Measurements from ENCODE around the gene NLRC5. TPM values are rescaled to one million over a fixed set of nuclear protein-coding genes. Genes with fewer than 3 reads are reported as not detected.

The NLRC5 gene
- total RNA-seq, 2 donors from 2014 or later = 78.1 to 79.7 TPM

DNA sequence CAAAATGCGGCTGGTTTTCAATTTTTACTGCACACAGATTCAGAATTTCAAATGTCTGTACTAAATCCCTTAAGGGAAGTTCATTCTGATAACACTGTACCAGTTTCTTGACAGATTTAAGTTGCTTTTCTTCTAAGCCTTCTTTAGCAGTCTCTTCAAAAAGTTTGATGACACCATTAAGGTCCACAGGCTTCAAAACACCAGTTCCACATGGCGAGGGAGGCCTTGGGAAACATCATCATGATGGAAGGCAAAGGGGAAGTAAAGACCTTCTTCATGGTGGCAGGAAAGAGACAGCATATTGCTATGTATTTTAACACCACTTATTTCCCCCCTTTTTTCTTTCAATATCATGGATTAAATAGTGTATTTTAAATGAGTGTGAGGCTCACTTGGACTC lies 24.5 kb downstream of the NLRC5 start:
- no peak overlapping the region for H3K9ac ChIP-seq (ENCODE audit: low read depth in 2 of 2, low read length in 2 of 2)
- H3K27me3 ChIP-seq = no peaks in the 10 kb centered on the region
- H3K27ac ChIP-seq = peak overlapping the region; percentile 63
- no peak for DNase-seq
- TF ChIP-seq, protein P1, sequence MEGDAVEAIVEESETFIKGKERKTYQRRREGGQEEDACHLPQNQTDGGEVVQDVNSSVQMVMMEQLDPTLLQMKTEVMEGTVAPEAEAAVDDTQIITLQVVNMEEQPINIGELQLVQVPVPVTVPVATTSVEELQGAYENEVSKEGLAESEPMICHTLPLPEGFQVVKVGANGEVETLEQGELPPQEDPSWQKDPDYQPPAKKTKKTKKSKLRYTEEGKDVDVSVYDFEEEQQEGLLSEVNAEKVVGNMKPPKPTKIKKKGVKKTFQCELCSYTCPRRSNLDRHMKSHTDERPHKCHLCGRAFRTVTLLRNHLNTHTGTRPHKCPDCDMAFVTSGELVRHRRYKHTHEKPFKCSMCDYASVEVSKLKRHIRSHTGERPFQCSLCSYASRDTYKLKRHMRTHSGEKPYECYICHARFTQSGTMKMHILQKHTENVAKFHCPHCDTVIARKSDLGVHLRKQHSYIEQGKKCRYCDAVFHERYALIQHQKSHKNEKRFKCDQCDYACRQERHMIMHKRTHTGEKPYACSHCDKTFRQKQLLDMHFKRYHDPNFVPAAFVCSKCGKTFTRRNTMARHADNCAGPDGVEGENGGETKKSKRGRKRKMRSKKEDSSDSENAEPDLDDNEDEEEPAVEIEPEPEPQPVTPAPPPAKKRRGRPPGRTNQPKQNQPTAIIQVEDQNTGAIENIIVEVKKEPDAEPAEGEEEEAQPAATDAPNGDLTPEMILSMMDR (IDR thresholded peaks at IDR 0.05) = no peak
- H3K4me3 ChIP-seq = no peak overlapping the region
- H3K4me1 ChIP-seq = peaks cover 4% of the 10 kb centered on the region
- no peaks in the 10 kb centered on the region for H3K9me3 ChIP-seq
- intact Hi-C loops (cut with DNase I) = no loop called here
- H3K36me3 ChIP-seq = peaks cover 6% of the 10 kb centered on the region

DNA sequence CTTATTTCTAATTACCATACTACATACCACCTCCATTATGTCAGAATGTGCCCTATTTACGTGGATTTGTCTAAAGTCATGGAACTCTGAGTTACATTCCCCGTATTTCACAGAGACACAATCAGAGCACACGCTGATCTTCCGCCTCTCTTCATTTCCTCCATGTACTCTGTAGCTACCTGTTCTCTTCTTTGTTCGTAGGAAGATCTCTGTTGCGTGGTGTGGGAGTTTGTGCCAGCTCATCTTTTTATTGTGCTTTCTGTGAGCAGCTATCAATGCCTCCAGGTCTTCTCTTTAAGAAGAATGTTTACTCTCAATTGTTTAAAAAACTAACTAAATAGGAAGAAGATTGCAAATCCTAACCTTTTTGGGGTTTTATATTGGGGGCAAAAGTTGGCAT lies 26.9 kb downstream of the NLRC5 start:
- Histone ChIP-seq H3K27me3 (no peaks in the 10 kb centered on the region), H3K4me1 (peaks cover 4% of the 10 kb centered on the region), H3K9ac (ENCODE audit: low read depth in 2 of 2, low read length in 2 of 2) (no peak overlapping the region), H3K36me3 (peaks cover 6% of the 10 kb centered on the region), H3K4me3 (no peak overlapping the region), H3K9me3 (no peaks in the 10 kb centered on the region), H3K27ac (no peak overlapping the region)
- TF ChIP-seq, protein P1 (IDR thresholded peaks at IDR 0.05) = no peak
- no peak for DNase-seq
- intact Hi-C loops (cut with DNase I) = no loop called here

DNA sequence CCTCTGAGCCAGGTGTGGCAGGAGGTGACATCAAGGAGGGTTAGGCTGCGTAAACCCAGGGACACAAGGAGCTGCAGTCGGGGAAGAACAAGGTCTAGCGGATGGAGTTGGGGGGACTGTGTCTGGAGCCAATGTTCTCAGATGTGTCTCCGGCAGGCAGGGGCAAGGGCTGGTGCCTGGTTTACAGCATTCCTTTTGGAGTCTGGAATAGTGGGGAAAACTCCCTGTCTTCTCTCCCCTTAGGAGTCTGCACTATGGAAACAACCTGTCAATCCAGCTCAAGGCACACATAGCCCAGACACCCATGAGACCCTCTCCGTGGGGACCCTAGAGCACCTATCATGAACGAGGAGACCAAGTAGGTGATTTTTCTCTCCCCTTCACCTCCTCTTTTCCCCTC lies 27.5 kb downstream of the NLRC5 start:
- Histone ChIP-seq H3K4me1 (peaks cover 4% of the 10 kb centered on the region), H3K4me3 (no peak overlapping the region), H3K27me3 (no peaks in the 10 kb centered on the region), H3K9me3 (no peaks in the 10 kb centered on the region), H3K27ac (no peak overlapping the region), H3K36me3 (peaks cover 8% of the 10 kb centered on the region), H3K9ac (ENCODE audit: low read depth in 2 of 2, low read length in 2 of 2) (no peak overlapping the region)
- intact Hi-C loops (cut with DNase I) = no loop called here
- TF ChIP-seq, protein P1 (IDR thresholded peaks at IDR 0.05) = no peak
- DNase-seq = no peak

DNA sequence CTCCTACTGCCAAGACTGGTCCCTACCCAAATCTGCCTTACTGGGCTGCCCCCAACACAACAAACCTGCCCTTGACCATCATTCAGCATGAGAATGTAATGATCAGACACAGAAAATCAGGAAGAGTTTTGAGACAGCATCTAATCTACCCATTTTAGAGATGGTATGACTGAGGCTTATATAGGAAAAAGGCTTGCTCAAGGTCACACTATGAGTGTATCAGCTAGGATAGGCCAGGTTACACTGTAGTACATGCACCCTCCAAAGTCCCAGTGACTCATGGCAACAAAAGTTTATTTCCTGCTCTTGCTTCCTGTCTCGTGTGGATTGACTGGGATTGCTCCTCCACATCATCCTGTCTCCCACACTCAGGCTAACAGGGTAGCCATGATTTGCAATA lies 27.9 kb downstream of the NLRC5 start:
- Histone ChIP-seq H3K27ac (no peak overlapping the region), H3K9me3 (no peaks in the 10 kb centered on the region), H3K9ac (ENCODE audit: low read depth in 2 of 2, low read length in 2 of 2) (no peak overlapping the region), H3K36me3 (peaks cover 11% of the 10 kb centered on the region), H3K4me1 (peaks cover 4% of the 10 kb centered on the region), H3K4me3 (no peak overlapping the region), H3K27me3 (no peaks in the 10 kb centered on the region)
- no peak for DNase-seq
- TF ChIP-seq, protein P1 (IDR thresholded peaks at IDR 0.05) = no peak
- intact Hi-C loops (cut with DNase I) = no loop called here

DNA sequence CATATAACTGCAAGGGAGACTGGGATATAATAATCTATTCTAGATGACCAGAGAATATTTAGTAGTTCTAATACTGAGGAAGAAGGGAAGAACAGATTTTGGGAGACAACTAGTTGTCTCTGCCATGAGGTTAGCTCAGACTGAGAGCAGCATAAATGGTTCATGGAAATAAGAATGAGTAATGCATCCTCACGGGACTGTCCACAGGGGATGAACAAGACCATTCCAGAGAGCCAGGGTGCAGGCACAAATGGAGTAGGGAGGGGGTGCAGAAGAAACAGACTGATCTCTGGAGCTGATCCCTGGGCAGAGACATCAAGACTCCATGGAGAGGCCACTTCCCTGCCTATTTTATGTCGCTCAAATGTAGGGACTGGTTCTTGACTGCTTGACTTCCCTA lies 30.4 kb downstream of the NLRC5 start:
- intact Hi-C loops (cut with DNase I) = no loop called here
- TF ChIP-seq, protein P1 (IDR thresholded peaks at IDR 0.05) = no peak
- no peak overlapping the region for H3K27ac ChIP-seq
- no peak for DNase-seq
- no peaks in the 10 kb centered on the region for H3K27me3 ChIP-seq
- no peak overlapping the region for H3K4me3 ChIP-seq
- no peak overlapping the region for H3K9ac ChIP-seq (ENCODE audit: low read depth in 2 of 2, low read length in 2 of 2)
- no peaks in the 10 kb centered on the region for H3K4me1 ChIP-seq
- H3K36me3 ChIP-seq = peaks cover 11% of the 10 kb centered on the region
- no peaks in the 10 kb centered on the region for H3K9me3 ChIP-seq

DNA sequence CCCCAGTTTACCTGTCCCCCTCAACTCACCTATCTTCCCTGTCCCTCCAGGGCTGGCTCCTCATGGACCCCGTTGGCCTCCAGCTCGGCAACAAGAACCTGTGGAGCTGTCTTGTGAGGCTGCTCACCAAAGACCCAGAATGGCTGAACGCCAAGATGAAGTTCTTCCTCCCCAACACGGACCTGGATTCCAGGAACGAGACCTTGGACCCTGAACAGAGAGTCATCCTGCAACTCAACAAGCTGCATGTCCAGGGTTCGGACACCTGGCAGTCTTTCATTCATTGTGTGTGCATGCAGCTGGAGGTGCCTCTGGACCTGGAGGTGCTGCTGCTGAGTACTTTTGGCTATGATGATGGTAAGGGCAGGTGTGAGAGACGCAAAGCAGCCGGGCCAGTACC lies 31.3 kb downstream of the NLRC5 start:
- Histone ChIP-seq H3K9ac (ENCODE audit: low read depth in 2 of 2, low read length in 2 of 2) (no peak overlapping the region), H3K27me3 (no peaks in the 10 kb centered on the region)

More for the DNA sequence above, 31.3 kb downstream of the NLRC5 start:
- H3K4me3 ChIP-seq = no peak overlapping the region
- no peaks in the 10 kb centered on the region for H3K9me3 ChIP-seq
- H3K4me1 ChIP-seq = no peaks in the 10 kb centered on the region
- no peak overlapping the region for H3K27ac ChIP-seq
- peaks cover 11% of the 10 kb centered on the region for H3K36me3 ChIP-seq
- intact Hi-C loops (cut with DNase I) = no loop called here
- TF ChIP-seq, protein P1 (IDR thresholded peaks at IDR 0.05) = no peak
- no peak for DNase-seq
